Tibial artery (tissue), 4 donors: ENCODE data around the gene ATXN7.

Source experiments
- DNase-seq, 2 donors: peaks; one replicate each; pipeline ENCODE4 v3.0.0-alpha.2; 2019
- H3K27ac ChIP-seq, 2 donors: fragments of 200-600 bp; sonication (generic) in 1 of 2; 1 replicate in 1 of 2; 2 replicates in 1 of 2; pipeline ENCODE4 v1.5.1; 2018 to 2019; ENCODE audit warnings: mild to moderate bottlenecking in 1 of 2
- H3K27me3 ChIP-seq, 2 donors: fragments of 200-600 bp; sonication (generic) in 1 of 2; one replicate each; pipeline versions ENCODE4 v1.5.1 to v1.6.0; 2016 to 2019
- H3K36me3 ChIP-seq, 3 donors: fragments of 200-600 bp; sonication (generic) in 2 of 3; one replicate each; pipeline ENCODE4 v1.5.1; 2016 to 2019; ENCODE audit warnings: mild to moderate bottlenecking in 2 of 3
- H3K4me1 ChIP-seq, 4 donors: fragments of 200-600 bp; sonication (generic) in 2 of 4; 1 replicate in 3 of 4; 2 replicates in 1 of 4; pipeline ENCODE4 v1.5.1; 2016 to 2019
- H3K4me3 ChIP-seq, 2 donors: fragments of 200-600 bp; sonication (generic) in 1 of 2; 1 replicate in 1 of 2; 2 replicates in 1 of 2; pipeline ENCODE4 v1.5.1; 2018 to 2019; ENCODE audit warnings: mild to moderate bottlenecking in 2 of 2
- H3K9me3 ChIP-seq, 3 donors: fragments of 200-600 bp; sonication (generic) in 1 of 3; one replicate each; pipeline ENCODE4 v1.5.1; 2016 to 2019
- CTCF ChIP-seq, 2 experiments: fragments of 200-600 bp in 1 of 2; fragments of 450-650 bp in 1 of 2; IDR thresholded peaks; one replicate each; pipeline ENCODE4 v1.5.1; 2017 to 2019; ENCODE audit warnings: antibody characterized with exemption in 2 of 2, mild to moderate bottlenecking in 1 of 2, moderate library complexity in 1 of 2
- intact Hi-C: fragments of 100-400 bp; cut with DNase I; formaldehyde crosslinking; loops from one replicate; pipeline ENCODE4 v1.15.0; 2023; ENCODE audit warnings: low total_unique reads

ATXN7 gene

GRCh38 chr3:64022451-64023186 is 159.0 kb downstream of the ATXN7 start:
- H3K27ac ChIP-seq: peak overlapping the region; percentile 85 to 91
- DNase-seq: no peak
- H3K4me3 ChIP-seq: peak overlapping the region; percentile 92 to 95
- H3K9me3 ChIP-seq: no peaks in the 10 kb centered on the region
- peaks cover 0 to 22% (median 20%) of the 10 kb centered on the region in 4 donors for H3K4me1 ChIP-seq
- TF ChIP-seq CTCF (IDR thresholded peaks at IDR 0.05): no peak
- peaks cover 9 to 27% (median 10%) of the 10 kb centered on the region in 3 donors for H3K36me3 ChIP-seq
- intact Hi-C loops: no loop called here
- no peaks in the 10 kb centered on the region for H3K27me3 ChIP-seq

GRCh38 chr3:64023187-64023860 is 159.7 kb downstream of the ATXN7 start, which contains the start of gene PSMD6:
Gene PSMD6 (minus strand): TSS chr3:64023494. CDS start chr3:64023419, 75 bp downstream.
- H3K27ac ChIP-seq: peak within 1 kb of the TSS; percentile 85 to 91
- peaks cover 2 to 20% (median 10%) of the 10 kb centered on the region in 3 donors for H3K36me3 ChIP-seq
- intact Hi-C loops: no loop called here
- H3K27me3 ChIP-seq: no peaks in the 10 kb centered on the region
- peaks cover 0 to 22% (median 20%) of the 10 kb centered on the region in 4 donors for H3K4me1 ChIP-seq
- TF ChIP-seq CTCF (IDR thresholded peaks at IDR 0.05): peak; percentile 99 to 100
- H3K4me3 ChIP-seq: peak within 1 kb of the TSS; percentile 92 to 95
- no peaks in the 10 kb centered on the region for H3K9me3 ChIP-seq
- DNase-seq: peak; percentile 78 to 89

GRCh38 chr3:64023861-64024223 is 160.2 kb downstream of the ATXN7 start:
- peaks cover 0 to 22% (median 20%) of the 10 kb centered on the region in 4 donors for H3K4me1 ChIP-seq
- peak overlapping the region; percentile 85 to 91 for H3K27ac ChIP-seq
- TF ChIP-seq CTCF (IDR thresholded peaks at IDR 0.05): no peak
- intact Hi-C loops: no loop called here
- no peaks in the 10 kb centered on the region for H3K27me3 ChIP-seq
- DNase-seq: no peak
- H3K4me3 ChIP-seq: peak overlapping the region; percentile 92 to 95
- no peaks in the 10 kb centered on the region for H3K9me3 ChIP-seq
- peaks cover 0 to 15% (median 6%) of the 10 kb centered on the region in 3 donors for H3K36me3 ChIP-seq

- peaks cover 0 to 31% (median 17%) of the 10 kb centered on the region in 4 donors for H3K4me1 ChIP-seq
- H3K27me3 ChIP-seq: peaks cover 0 to 2% of the 10 kb centered on the region in 2 donors
- H3K9me3 ChIP-seq: no peaks in the 10 kb centered on the region
- H3K27ac ChIP-seq: no peak overlapping the region
- no peaks in the 10 kb centered on the region for H3K36me3 ChIP-seq
- H3K4me3 ChIP-seq: no peak overlapping the region
- intact Hi-C loops: no loop called here
- no peak for DNase-seq
- TF ChIP-seq CTCF (IDR thresholded peaks at IDR 0.05): no peak
Observed at GRCh38 chr3:64026346-64026745, 162.7 kb downstream of the ATXN7 start.

- TF ChIP-seq CTCF (IDR thresholded peaks at IDR 0.05): no peak
- Histone ChIP-seq H3K27me3 (peaks cover 0 to 2% of the 10 kb centered on the region in 2 donors), H3K4me1 (peaks cover 0 to 18% (median 4%) of the 10 kb centered on the region in 4 donors), H3K36me3 (no peaks in the 10 kb centered on the region), H3K4me3 (no peak overlapping the region), H3K27ac (no peak overlapping the region), H3K9me3 (no peaks in the 10 kb centered on the region)
- intact Hi-C loops: no loop called here
- no peak for DNase-seq
Observed at GRCh38 chr3:64027658-64028057, 164.0 kb downstream of the ATXN7 start.
